ENCODE data around the gene SMIM15. TPM values are rescaled to one million over a fixed set of nuclear protein-coding genes. Genes with fewer than 3 reads are reported as not detected.

The SMIM15 gene
- total and polyA plus RNA-seq, 10 of the 15 experiments (the other 5 are each of a cell fraction or from before 2014, with no cell fraction given): 13.8 to 83.3 (median 53.9) TPM

- intact Hi-C loops (cut with micrococcal nuclease; ENCODE audit: unreplicated experiment): no loop called here
- TF ChIP-seq SKIL (IDR thresholded peaks at IDR 0.05; ENCODE audit: low read depth, poor library complexity, severe bottlenecking): no peak
- no peak for TF ChIP-seq FOS (IDR thresholded peaks at IDR 0.05; ENCODE audit: borderline replicate concordance, extremely low read depth, insufficient read length)
- no peak for TF ChIP-seq WRNIP1 (IDR thresholded peaks at IDR 0.05; ENCODE audit: borderline replicate concordance, low read depth, low read length)
- no peak for TF ChIP-seq SIN3A (IDR thresholded peaks at IDR 0.05; ENCODE audit: low read depth, low read length)
- no peak for TF ChIP-seq ASH2L (IDR thresholded peaks at IDR 0.05; ENCODE audit: borderline replicate concordance, low read depth)
- no peak for TF ChIP-seq NFIC (IDR thresholded peaks at IDR 0.05; ENCODE audit: low read depth, low read length)
- no peak for TF ChIP-seq RELA (IDR thresholded peaks at IDR 0.05; ENCODE audit: borderline replicate concordance, partially characterized antibody)
- no peak for TF ChIP-seq PAX8 (IDR thresholded peaks at IDR 0.05)
- TF ChIP-seq NFYB (IDR thresholded peaks at IDR 0.05; ENCODE audit: insufficient read depth, low read depth, low read length): no peak
- TF ChIP-seq SPI1 (IDR thresholded peaks at IDR 0.05; ENCODE audit: borderline replicate concordance, insufficient read depth, low read depth, low read length): no peak
- no peak for TF ChIP-seq POLR2AphosphoS2 (IDR thresholded peaks at IDR 0.05; ENCODE audit: low read depth, low read length)
- no peak for TF ChIP-seq CHD1 (IDR thresholded peaks at IDR 0.05; ENCODE audit: low read depth, low read length)
- no peak for TF ChIP-seq ZBTB40 (IDR thresholded peaks at IDR 0.05; ENCODE audit: borderline replicate concordance)
- no peak for TF ChIP-seq GABPA (IDR thresholded peaks at IDR 0.05; ENCODE audit: low read depth)
- no peak for TF ChIP-seq YBX1 (IDR thresholded peaks at IDR 0.05)
- TF ChIP-seq, protein P1, sequence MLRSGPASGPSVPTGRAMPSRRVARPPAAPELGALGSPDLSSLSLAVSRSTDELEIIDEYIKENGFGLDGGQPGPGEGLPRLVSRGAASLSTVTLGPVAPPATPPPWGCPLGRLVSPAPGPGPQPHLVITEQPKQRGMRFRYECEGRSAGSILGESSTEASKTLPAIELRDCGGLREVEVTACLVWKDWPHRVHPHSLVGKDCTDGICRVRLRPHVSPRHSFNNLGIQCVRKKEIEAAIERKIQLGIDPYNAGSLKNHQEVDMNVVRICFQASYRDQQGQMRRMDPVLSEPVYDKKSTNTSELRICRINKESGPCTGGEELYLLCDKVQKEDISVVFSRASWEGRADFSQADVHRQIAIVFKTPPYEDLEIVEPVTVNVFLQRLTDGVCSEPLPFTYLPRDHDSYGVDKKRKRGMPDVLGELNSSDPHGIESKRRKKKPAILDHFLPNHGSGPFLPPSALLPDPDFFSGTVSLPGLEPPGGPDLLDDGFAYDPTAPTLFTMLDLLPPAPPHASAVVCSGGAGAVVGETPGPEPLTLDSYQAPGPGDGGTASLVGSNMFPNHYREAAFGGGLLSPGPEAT (IDR thresholded peaks at IDR 0.05; ENCODE audit: low read depth): no peak
- no peak for TF ChIP-seq CBFB (IDR thresholded peaks at IDR 0.05; ENCODE audit: low read depth)
- no peak for ATAC-seq
- no peak overlapping the region for H2AFZ ChIP-seq (ENCODE audit: control insufficient read depth, low read depth, low read length)
- H3K27ac ChIP-seq (ENCODE audit: control insufficient read depth, insufficient read depth): no peak overlapping the region
- H3K4me3 ChIP-seq: no peak overlapping the region
- H3K36me3 ChIP-seq (ENCODE audit: control insufficient read depth in 2 of 2, insufficient read depth in 2 of 2, low read length in 1 of 2): no peaks in the 10 kb centered on the region
- FAIRE-seq: no peak
- no peaks in the 10 kb centered on the region for H3K4me1 ChIP-seq (ENCODE audit: control insufficient read depth, insufficient read depth, low read length)
- no peak overlapping the region for H3K9ac ChIP-seq (ENCODE audit: control insufficient read depth, insufficient read depth, low read length)
- no peaks in the 10 kb centered on the region for H3K79me2 ChIP-seq (ENCODE audit: control insufficient read depth, insufficient read depth, low read length)
- no peaks in the 10 kb centered on the region for H3K27me3 ChIP-seq (replicated peaks in 1 of 2; ENCODE audit: control insufficient read depth in 2 of 2, insufficient read depth in 2 of 2, low read length in 1 of 2)
- peaks cover 7% of the 10 kb centered on the region; the same call in 2 of the 3 replicates for H3K9me3 ChIP-seq (replicated peaks; ENCODE audit: control insufficient read depth, insufficient read depth, low read length)
- ChIA-PET SMC1A (ENCODE audit: uncharacterized antibody, unreplicated experiment) (no interaction called here), RAD21 (ENCODE audit: unreplicated experiment) (no interaction called here), CTCF (no interaction called here), POLR2A (no interaction called here)
- BruUV-seq (replicated peaks): no TSS peak
- WGBS (ENCODE audit: insufficient coverage, insufficient replicate concordance, low lambda C conversion rate, missing lambda C conversion rate): 59% methylated on average over 1 of the region's 1 CpG
- in situ Hi-C loops (cut with MboI): no loop called here
- DNase-seq (ENCODE audit: low read depth, low spot score): no peak
- H3K4me2 ChIP-seq (ENCODE audit: control insufficient read depth, insufficient read depth): no peak overlapping the region
- no peaks in the 10 kb centered on the region for H4K20me1 ChIP-seq (ENCODE audit: control insufficient read depth, insufficient read depth)
These were observed 47.8 kb downstream of the SMIM15 start for GRCh38 chr5:61114441-61114840.

Measured in GM12878 (cell line).